NB4 (cell line): ENCODE measurements around the gene PIF1.

Source experiments
- CTCF ChIP-seq: IDR thresholded peaks from one replicate; pipeline ENCODE4 v1.5.1; 2012; ENCODE audit warnings: low read depth, low read length
- POLR2A ChIP-seq: IDR thresholded peaks from 2 replicates; pipeline ENCODE4 v1.6.1; 2011; ENCODE audit warnings: mild to moderate bottlenecking; ENCODE audit not compliant: insufficient read length; ENCODE audit errors: extremely low read depth
- TF ChIP-seq, protein P1 (sequence below): IDR thresholded peaks from 2 replicates; pipeline ENCODE4 v1.6.1; 2011; ENCODE audit warnings: low read depth, low read length

DNA sequence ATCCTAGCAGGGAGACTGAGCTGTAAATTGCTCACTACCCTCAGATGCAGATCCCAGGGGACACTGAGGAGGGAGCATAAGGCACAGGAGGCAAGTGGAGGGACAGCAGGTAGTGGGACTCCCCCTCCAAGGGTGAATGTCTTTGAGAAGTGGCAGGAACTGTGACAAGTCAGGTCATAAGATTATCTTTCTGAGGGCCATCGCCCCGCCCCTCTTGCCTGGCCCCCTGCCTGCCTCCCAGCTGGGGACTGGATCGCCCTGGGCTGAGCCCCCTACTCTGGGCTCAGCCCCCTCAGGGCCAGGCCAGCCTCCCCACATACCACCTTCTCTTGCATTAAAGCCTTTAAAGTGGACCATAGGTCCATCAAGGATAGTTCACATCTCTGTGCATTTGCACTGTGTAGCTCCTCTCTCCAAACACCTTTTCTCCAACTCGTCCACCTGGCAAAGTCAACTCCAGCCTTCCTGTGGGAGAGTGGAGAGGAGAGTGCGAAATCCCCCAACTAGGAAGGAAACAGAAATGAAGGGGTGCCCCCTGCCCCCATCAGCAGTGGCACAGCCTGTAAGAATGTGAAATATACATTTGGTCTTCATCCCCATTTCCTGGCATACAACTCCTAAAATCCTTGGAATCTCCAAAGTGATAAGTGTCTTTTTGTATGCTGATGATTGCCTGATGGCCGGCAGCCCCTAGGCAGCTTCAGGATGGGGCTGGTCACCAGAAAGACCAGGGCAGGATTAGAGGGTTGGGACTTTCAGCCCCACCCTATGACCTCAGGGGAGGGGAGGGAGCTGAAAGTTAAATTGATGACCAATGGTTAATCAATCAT lies 14.7 kb downstream of the PIF1 start:
- no peak for TF ChIP-seq CTCF
- TF ChIP-seq POLR2A: no peak
- TF ChIP-seq, protein P1, sequence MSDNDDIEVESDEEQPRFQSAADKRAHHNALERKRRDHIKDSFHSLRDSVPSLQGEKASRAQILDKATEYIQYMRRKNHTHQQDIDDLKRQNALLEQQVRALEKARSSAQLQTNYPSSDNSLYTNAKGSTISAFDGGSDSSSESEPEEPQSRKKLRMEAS: no peak
